Activated CD4-positive, alpha-beta T cell treated with anti-CD3 and anti-CD28 coated beads for 1 hour (primary cell): ENCODE data around the gene MBD3.

ENCODE experiments used
- DNase-seq: peaks from one replicate; pipeline ENCODE4 v3.0.0-alpha.2; 2020

The MBD3 gene

GRCh38 chr19:1592024-1592754, 476 bp downstream of the MBD3 start:
- peak; percentile 72 for DNase-seq

GRCh38 chr19:1591421-1592023, 1.1 kb downstream of the MBD3 start:
- DNase-seq, result no peak

DNA sequence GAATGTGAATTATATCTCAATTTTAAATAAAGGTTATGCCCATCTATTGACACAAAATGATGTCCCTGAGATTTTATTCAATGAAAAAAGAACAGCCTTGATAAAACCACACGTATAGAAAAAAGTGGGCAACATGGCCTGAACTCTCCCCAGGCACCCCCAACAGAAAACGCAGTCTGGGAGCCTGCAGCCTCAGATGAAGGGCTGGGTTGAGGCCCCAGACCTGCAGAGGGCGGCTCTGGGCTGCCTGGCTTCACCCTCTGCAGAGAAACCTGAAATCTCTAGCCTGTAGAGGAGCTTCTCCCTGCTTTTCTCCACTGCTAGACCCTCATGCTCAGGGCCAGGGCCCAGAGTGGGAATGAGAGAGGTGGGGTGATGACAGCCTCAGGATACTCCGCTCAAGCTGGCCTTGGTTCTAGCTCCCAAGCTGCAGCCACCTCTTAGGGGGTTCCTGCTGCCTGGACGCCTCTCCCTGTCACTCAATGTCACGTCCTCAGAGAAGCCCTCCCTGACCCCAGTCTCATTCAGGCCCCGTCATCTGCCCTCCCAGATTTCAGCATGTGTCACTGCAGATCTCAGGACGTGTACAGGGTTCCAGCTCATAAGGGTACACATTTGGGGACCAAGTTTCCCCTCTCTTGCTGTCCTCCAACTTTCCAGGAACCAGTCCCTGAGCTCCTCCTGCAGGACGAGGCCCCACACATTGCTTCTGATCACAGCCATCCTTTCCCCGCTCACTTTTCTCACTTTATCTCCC, 1.8 kb downstream of the MBD3 start:
- no peak for DNase-seq

GRCh38 chr19:1587872-1588271, 4.8 kb downstream of the MBD3 start:
- DNase-seq, result no peak

- DNase-seq, result no peak
Measured at GRCh38 chr19:1585243-1585580, 7.5 kb downstream of the MBD3 start.

- no peak for DNase-seq
Measured at GRCh38 chr19:1584500-1585242, 8.0 kb downstream of the MBD3 start.

DNA sequence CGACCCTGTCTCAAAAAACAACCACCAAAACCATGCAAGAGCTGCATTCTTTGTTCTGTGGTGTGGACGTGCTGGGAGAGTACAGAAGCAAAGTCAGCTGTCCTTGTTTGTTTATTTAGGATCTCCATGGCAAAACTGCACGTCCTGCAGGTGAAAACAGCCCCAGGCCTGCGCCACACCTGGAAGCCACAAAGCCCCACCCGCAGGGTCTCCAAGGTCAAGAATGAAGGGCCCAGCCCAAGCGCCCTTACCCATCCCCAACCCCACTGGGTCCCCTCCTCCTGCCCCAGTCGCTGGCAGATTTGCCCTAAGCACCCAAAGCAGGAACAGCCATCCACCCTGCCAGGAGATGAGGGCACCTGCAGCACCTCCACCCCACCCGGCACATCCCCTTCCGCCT, 10.5 kb downstream of the MBD3 start:
- DNase-seq, result no peak

- DNase-seq, result no peak
Measured at GRCh38 chr19:1580957-1581356, 11.7 kb downstream of the MBD3 start.

DNA sequence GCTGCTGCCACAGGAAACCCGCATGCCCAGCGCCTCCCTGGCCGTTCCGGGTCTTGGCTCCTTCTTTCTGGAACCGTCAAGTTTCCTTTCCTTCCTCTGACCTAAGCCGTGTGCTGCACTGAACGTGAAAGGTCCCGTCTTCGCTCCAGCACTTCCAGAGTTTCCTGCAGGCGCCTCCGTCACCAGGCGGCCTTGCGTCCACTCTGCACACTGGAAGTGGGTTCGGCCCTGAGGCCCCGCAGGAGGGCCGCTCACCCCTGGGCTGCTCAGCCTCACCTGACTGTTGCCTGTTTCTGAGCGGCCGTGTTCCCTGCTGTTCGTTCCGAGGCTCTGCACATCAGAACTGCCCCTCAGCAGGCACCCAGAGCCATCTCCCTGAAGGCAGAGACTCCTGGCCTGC, 12.3 kb downstream of the MBD3 start:
- no peak for DNase-seq

- DNase-seq, result no peak
Measured at GRCh38 chr19:1579222-1579621, 13.4 kb downstream of the MBD3 start.

DNA sequence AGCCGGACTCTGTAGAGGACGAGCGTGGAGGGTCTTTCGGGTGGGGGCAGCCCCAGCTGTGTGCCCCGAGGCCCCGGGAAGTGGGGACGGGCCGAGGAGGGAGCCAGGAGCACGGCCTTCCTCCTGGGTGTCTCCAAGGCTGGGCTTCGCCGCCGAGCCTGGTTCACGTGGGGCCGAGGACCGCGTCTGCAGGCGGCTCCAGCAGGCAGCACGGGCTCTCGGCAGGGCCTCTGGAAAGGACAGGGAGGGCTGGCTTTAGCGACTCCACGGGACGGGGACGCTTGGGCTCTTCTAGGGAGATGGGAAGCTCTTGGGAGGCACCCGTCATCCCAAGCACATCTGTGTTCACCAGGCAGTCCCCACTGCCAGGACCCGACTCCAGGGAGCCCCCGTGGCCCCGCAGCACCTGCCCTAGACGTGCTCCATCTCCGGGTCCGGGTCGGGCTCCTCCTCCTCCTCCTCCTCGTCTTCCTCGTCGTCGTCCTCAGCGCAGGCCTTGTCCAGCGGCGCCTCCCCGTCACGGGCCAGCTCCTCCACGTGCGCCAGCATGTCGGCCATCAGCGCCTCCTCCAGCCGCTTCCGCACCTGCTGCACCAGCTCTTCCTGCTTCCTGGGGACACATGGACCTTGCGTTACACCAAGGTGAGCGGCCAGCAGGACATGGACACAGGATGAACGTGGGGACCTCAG, 14.6 kb downstream of the MBD3 start:
- DNase-seq, result no peak

DNA sequence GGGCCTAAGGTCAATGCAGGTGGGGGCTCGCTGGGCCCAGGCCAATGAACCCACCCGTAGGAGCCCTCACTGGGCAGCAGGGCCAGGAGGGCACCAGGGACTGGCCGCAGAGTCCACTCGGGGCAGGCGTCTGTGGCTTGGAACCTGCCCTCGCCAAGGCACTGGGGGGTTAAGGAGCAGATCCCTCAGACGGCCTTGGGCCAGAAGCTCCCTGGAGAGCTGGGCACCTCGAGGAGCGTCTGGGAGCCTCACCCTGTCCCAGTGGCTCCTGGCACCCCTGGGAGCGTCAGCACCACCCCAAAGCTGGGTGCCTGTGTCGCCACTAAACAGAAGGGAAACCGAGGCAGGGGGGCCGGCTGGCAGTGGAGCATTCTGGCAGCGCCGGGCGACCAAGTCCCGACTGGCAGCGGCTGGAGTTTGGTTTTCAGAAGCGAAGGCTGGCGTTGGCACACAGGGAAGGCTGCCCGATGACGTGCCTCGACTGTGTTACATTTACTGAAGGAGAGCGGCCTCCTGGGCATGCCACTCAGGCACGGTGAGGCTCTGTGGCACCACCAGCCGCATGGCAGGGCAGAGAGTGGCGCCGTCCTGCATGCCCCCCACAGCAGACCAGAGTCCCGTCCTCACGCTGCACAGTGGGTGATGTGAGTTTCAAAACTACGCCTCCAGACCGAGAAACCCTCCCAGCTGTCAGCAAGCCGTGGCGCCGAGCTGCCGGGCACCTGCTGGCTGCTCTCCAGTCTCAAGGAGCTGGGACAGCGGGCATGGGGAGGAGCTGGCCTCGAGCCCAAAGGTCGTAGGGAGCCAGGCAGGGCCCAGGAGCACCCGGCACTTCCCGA, 15.4 kb downstream of the MBD3 start:
- no peak for DNase-seq

GRCh38 chr19:1576242-1577089, 16.2 kb downstream of the MBD3 start:
- no peak for DNase-seq

DNA sequence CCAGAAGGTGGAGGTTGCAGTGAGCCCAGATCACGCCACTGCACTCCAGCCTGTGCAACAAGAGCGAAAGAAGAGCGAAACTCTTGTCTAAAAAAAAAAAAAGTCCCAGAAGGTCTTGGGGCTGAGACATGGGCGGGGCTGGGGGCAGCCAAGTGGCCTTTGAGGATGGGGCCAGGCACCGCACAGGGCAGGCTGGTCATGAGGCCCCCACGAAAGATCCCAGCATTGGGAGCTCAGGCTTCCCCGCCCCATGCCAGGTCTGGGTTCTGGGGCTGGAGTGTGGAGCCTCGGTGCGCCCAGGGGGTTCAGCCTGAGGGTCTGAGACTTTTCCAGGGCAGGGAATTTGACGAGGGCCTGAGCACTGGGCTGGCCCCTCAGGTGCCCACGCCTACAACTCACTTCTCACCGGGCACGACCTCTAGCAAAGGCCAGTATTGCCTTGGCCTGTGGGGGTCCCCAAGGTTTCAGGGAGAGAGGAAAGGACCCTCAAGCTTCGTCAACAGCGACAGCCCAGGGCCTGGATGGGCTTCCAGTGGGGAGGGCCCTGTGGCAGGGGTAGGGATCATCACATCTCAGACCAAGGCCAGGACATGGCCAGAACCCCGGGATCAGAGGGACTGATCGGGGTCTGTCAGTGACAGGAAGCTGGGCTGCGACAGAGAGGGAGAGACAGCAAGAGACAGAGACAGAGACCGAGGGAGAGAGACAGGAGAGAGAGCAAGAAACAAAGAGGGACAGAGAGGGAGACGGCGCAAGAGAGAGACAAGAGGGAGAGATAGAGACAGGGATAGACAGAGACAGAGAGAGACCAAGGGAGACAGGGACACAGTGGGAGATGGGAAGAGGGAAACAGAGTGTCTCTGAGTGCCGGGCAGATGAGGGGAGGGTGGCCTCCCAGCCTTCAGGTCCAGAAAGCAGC, 17.1 kb downstream of the MBD3 start:
- no peak for DNase-seq

DNA sequence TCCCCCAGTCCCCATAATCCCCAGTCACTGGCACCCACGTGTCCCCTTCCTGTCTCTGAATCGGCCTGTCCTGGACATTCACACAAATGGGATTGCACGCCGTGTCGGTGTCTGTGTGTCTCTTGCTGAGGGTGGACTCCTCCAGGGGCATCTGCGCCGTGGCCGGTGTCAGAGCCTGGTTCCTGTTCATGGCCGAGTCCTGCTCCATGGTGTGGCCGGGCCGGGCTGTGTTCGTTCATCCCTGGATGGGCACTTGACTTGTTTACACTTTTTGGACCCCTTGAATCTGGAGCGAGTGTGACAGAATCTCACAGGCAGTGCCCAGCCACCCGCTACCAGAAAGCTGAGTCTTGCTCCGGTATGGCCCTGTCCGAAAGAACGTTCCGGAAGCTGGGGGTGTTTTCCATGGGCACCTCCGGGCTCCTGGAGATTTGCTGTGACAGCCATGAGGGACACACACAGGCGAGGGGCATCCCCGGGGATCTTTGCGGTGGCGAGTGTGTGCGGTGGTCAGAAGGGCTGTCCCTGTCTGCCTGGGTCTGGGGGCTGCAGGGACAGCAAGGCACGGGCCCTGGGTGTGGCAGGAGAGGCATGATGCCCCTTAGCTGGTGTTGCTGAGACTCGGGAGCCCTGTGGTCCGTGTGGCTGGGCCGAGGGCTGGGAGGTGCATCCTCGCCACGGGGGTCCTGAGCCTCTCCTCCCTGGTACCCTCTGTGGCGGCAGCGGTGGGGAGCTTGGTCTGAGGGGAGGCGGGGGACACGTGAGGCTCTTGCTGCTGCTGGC, 18.1 kb downstream of the MBD3 start:
- no peak for DNase-seq

DNA sequence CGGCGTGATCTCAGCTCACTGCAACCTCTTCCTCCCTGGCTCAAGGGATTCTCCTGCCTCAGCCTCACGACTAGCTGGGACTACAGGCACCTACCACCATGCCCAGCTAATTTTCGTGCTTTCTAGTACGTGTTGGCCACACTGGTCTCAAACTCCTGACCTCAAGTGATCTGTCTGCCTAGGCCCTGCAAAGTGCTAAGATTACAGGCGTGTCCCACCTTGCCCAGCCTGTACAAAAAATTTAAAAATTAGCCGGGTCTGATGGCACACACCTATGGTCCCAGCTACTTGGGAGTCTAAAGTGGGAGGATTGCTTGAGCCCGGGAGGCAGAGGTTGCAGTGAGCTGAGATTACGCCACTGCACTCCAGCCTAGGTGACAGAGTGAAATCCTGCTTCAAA, 19.9 kb downstream of the MBD3 start:
- no peak for DNase-seq

GRCh38 chr19:1571358-1571757, 21.3 kb downstream of the MBD3 start:
- no peak for DNase-seq

- no peak for DNase-seq
Measured at GRCh38 chr19:1570836-1571235, 21.8 kb downstream of the MBD3 start.

DNA sequence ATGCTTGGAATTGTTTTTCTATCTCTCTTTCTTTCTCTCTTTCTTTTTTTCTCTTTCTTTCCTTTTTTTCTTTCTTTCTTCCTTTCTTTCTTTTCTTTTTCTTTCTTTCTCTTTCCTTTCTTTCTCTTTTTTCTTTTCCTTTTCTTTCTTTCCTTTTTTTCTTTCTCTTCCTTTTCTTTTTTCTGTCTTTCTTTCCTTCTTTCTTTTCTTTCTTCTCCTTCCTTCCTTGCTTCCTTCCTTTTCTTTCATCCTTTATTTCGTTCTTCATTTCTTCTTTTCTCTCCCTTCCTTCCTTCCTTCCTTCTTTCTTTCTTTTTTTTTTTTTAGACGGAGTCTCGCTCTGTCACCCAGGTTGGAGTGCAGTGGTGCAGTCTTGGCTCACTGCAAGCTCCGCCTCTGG, 22.7 kb downstream of the MBD3 start:
- DNase-seq, result no peak
